ENCODE measurements around the gene TMEM9. TPM values are rescaled to one million over a fixed set of nuclear protein-coding genes. Genes with fewer than 3 reads are reported as not detected.

TMEM9 gene
- polyA plus RNA-seq, 1 experiment, result 171 TPM

- ChIA-PET POLR2A (no interaction called here), CTCF (interaction anchor here (0.5 to 1.0 kb wide), 3 partner anchors 8 to 225 kb away, joined by 3 to 5 read pairs (median 4); no protein-coding TSS in a partner anchor)
- Histone ChIP-seq H3K4me3 (ENCODE audit: low read depth, low read length) (no peak overlapping the region), H3K27me3 (ENCODE audit: control insufficient read depth, insufficient read depth, low read length) (peaks cover 15% of the 10 kb centered on the region), H3K36me3 (ENCODE audit: control insufficient read depth, insufficient read depth, low read length) (no peaks in the 10 kb centered on the region)
- no peak for TF ChIP-seq CTCF (IDR thresholded peaks at IDR 0.05; ENCODE audit: insufficient read depth, low read depth, low read length)
- no peak for DNase-seq (ENCODE audit: low read depth)
These were observed 31.8 kb downstream of the TMEM9 start for GRCh38 chr1:201122321-201122957.

- peaks cover 10% of the 10 kb centered on the region for H3K27me3 ChIP-seq (ENCODE audit: control insufficient read depth, insufficient read depth, low read length)
- ChIA-PET POLR2A (no interaction called here), CTCF (interaction anchor here (0.6 to 2.5 kb wide), 12 partner anchors 8 to 147 kb away, joined by 3 to 21 read pairs (median 4); no protein-coding TSS in a partner anchor)
These were observed 34.8 kb downstream of the TMEM9 start for GRCh38 chr1:201119206-201120197.

GRCh38 chr1:201116091-201116490 lies 38.2 kb downstream of the TMEM9 start:
- POLR2A ChIA-PET, result no interaction called here
- no peak for TF ChIP-seq CTCF (IDR thresholded peaks at IDR 0.05; ENCODE audit: insufficient read depth, low read depth, low read length)
- DNase-seq (ENCODE audit: low read depth), result no peak
- CTCF ChIA-PET, result interaction anchor here (0.8 to 5.1 kb wide), 4 partner anchors 21 to 144 kb away, joined by 3 to 58 read pairs (median 3); no protein-coding TSS in a partner anchor
- Histone ChIP-seq H3K36me3 (ENCODE audit: control insufficient read depth, insufficient read depth, low read length) (no peaks in the 10 kb centered on the region), H3K27me3 (ENCODE audit: control insufficient read depth, insufficient read depth, low read length) (peaks cover 1% of the 10 kb centered on the region; the same call in 1 of the 2 replicates), H3K4me3 (ENCODE audit: low read depth, low read length) (no peak overlapping the region)

More at GRCh38 chr1:201119206-201120197, 34.8 kb downstream of the TMEM9 start:
- no peak for DNase-seq (ENCODE audit: low read depth)
- no peaks in the 10 kb centered on the region for H3K36me3 ChIP-seq (ENCODE audit: control insufficient read depth, insufficient read depth, low read length)
- H3K4me3 ChIP-seq (ENCODE audit: low read depth, low read length), result no peak overlapping the region
- TF ChIP-seq CTCF (IDR thresholded peaks at IDR 0.05; ENCODE audit: insufficient read depth, low read depth, low read length), result peak; percentile 47

GRCh38 chr1:201115390-201115937 lies 38.8 kb downstream of the TMEM9 start:
- Histone ChIP-seq H3K27me3 (ENCODE audit: control insufficient read depth, insufficient read depth, low read length) (peaks cover 3% of the 10 kb centered on the region; the same call in 1 of the 2 replicates), H3K36me3 (ENCODE audit: control insufficient read depth, insufficient read depth, low read length) (no peaks in the 10 kb centered on the region), H3K4me3 (ENCODE audit: low read depth, low read length) (no peak overlapping the region)
- ChIA-PET CTCF (interaction anchor here (0.8 to 5.1 kb wide), 6 partner anchors 10 to 144 kb away, joined by 3 to 58 read pairs (median 10); partner anchors contain the start of gene ASCL5), POLR2A (no interaction called here)
- DNase-seq (ENCODE audit: low read depth), result no peak
- no peak for TF ChIP-seq CTCF (IDR thresholded peaks at IDR 0.05; ENCODE audit: insufficient read depth, low read depth, low read length)
